ENCODE measurements around the gene XPO1.
"Not testable (repeated sequence)": the region's sequence is repeated elsewhere in the genome, so short reads cannot be mapped to it uniquely, and the experiment has no call there.

Gene XPO1

GRCh38 chr2:61470122-61470951 lies 67.8 kb downstream of the XPO1 start:
- peak; percentile 69 to 80 (median 76) for DNase-seq

GRCh38 chr2:61469424-61470121 lies 68.6 kb downstream of the XPO1 start:
- Histone ChIP-seq H3K27ac (ENCODE audit: insufficient read depth, low read length, poor library complexity, severe bottlenecking) (peak overlapping the region; percentile 99), H3K4me1 (ENCODE audit: control insufficient read depth, insufficient read depth, low read length, poor library complexity, severe bottlenecking) (peaks cover 14% of the 10 kb centered on the region), H3K9me3 (ENCODE audit: control insufficient read depth, low read length) (no peaks in the 10 kb centered on the region), H3K36me3 (ENCODE audit: control insufficient read depth, insufficient read depth, low read length) (peaks cover 3% of the 10 kb centered on the region), H3K4me3 (ENCODE audit: insufficient read depth, low read depth, low read length, poor library complexity, severe bottlenecking) (peak overlapping the region; percentile 78), H3K27me3 (replicated peaks; ENCODE audit: control insufficient read depth, insufficient read depth, low read length, poor library complexity, severe bottlenecking) (no peaks in the 10 kb centered on the region)
- no peak for DNase-seq

More at GRCh38 chr2:61470122-61470951, 67.8 kb downstream of the XPO1 start:
- H3K4me3 ChIP-seq (ENCODE audit: insufficient read depth, low read depth, low read length, poor library complexity, severe bottlenecking): peak overlapping the region; percentile 78
- H3K4me1 ChIP-seq (ENCODE audit: control insufficient read depth, insufficient read depth, low read length, poor library complexity, severe bottlenecking): peaks cover 14% of the 10 kb centered on the region
- no peaks in the 10 kb centered on the region for H3K9me3 ChIP-seq (ENCODE audit: control insufficient read depth, low read length)
- no peaks in the 10 kb centered on the region for H3K27me3 ChIP-seq (replicated peaks; ENCODE audit: control insufficient read depth, insufficient read depth, low read length, poor library complexity, severe bottlenecking)
- H3K36me3 ChIP-seq (ENCODE audit: control insufficient read depth, insufficient read depth, low read length): peaks cover 2% of the 10 kb centered on the region
- peak overlapping the region; percentile 99 for H3K27ac ChIP-seq (ENCODE audit: insufficient read depth, low read length, poor library complexity, severe bottlenecking)

DNA sequence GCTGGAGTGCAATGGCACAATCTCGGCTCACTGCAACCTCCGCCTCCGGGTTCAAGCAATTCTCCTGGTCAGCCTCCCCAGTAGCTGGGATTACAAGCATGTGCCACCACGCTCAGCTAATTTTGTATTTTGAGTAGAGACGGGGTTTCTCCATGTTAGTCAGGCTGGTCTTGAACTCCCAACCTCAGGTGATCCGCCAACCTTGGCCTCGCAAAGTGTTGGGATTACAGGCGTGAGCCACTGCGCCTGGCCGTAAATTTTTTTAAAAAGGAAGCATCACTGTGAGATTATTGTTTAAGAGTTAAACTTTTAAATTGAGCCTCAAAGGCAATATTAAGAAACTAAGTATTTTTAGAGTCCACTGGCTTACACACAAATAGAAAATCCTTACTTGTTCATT lies 69.9 kb downstream of the XPO1 start:
- H3K27ac ChIP-seq (ENCODE audit: insufficient read depth, low read length, poor library complexity, severe bottlenecking); H3K9me3 ChIP-seq (ENCODE audit: control insufficient read depth, low read length); H3K4me3 ChIP-seq (ENCODE audit: insufficient read depth, low read depth, low read length, poor library complexity, severe bottlenecking); DNase-seq; H3K36me3 ChIP-seq (ENCODE audit: control insufficient read depth, insufficient read depth, low read length); H3K27me3 ChIP-seq (replicated peaks; ENCODE audit: control insufficient read depth, insufficient read depth, low read length, poor library complexity, severe bottlenecking): not testable (repeated sequence)
- H3K4me1 ChIP-seq (ENCODE audit: control insufficient read depth, insufficient read depth, low read length, poor library complexity, severe bottlenecking): peaks cover 15% of the 10 kb centered on the region

- Histone ChIP-seq H3K36me3 (ENCODE audit: control insufficient read depth, insufficient read depth, low read length) (peaks cover 3% of the 10 kb centered on the region), H3K27me3 (replicated peaks; ENCODE audit: control insufficient read depth, insufficient read depth, low read length, poor library complexity, severe bottlenecking) (no peaks in the 10 kb centered on the region), H3K4me1 (ENCODE audit: control insufficient read depth, insufficient read depth, low read length, poor library complexity, severe bottlenecking) (peaks cover 11% of the 10 kb centered on the region), H3K27ac (ENCODE audit: insufficient read depth, low read length, poor library complexity, severe bottlenecking) (no peak overlapping the region), H3K4me3 (ENCODE audit: insufficient read depth, low read depth, low read length, poor library complexity, severe bottlenecking) (no peak overlapping the region), H3K9me3 (ENCODE audit: control insufficient read depth, low read length) (no peaks in the 10 kb centered on the region)
- no peak for DNase-seq
Measured at GRCh38 chr2:61465045-61465444, 73.1 kb downstream of the XPO1 start.

GRCh38 chr2:61463769-61464475 lies 74.2 kb downstream of the XPO1 start:
- Histone ChIP-seq H3K27ac (ENCODE audit: insufficient read depth, low read length, poor library complexity, severe bottlenecking) (no peak overlapping the region), H3K9me3 (ENCODE audit: control insufficient read depth, low read length) (no peaks in the 10 kb centered on the region), H3K36me3 (ENCODE audit: control insufficient read depth, insufficient read depth, low read length) (peaks cover 3% of the 10 kb centered on the region), H3K4me1 (ENCODE audit: control insufficient read depth, insufficient read depth, low read length, poor library complexity, severe bottlenecking) (peaks cover 11% of the 10 kb centered on the region), H3K27me3 (replicated peaks; ENCODE audit: control insufficient read depth, insufficient read depth, low read length, poor library complexity, severe bottlenecking) (no peaks in the 10 kb centered on the region), H3K4me3 (ENCODE audit: insufficient read depth, low read depth, low read length, poor library complexity, severe bottlenecking) (no peak overlapping the region)
- no peak for DNase-seq

DNA sequence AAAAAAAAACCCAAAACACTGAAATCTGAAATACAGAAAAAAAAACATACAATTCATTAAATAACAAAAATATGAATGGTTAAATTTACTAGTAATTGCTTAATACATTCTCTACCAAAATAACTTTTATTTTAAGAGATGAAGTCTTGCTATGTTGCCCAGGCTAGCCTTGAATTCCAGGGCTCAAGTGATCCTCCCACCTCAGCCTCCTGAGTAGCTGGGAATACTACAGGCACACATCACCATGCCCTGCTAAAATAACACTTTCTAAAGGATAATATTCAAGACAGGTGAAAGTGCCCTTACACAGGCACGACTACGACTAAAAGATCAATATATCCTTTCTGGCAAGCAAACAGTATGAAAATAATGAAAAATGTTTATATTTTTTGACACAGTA lies 76.8 kb downstream of the XPO1 start:
- H3K36me3 ChIP-seq (ENCODE audit: control insufficient read depth, insufficient read depth, low read length): peaks cover 3% of the 10 kb centered on the region

GRCh38 chr2:61460163-61460562 lies 78.0 kb downstream of the XPO1 start:
- Histone ChIP-seq H3K4me1 (ENCODE audit: control insufficient read depth, insufficient read depth, low read length, poor library complexity, severe bottlenecking) (peaks cover 16% of the 10 kb centered on the region), H3K27me3 (replicated peaks; ENCODE audit: control insufficient read depth, insufficient read depth, low read length, poor library complexity, severe bottlenecking) (no peaks in the 10 kb centered on the region), H3K4me3 (ENCODE audit: insufficient read depth, low read depth, low read length, poor library complexity, severe bottlenecking) (no peak overlapping the region), H3K36me3 (ENCODE audit: control insufficient read depth, insufficient read depth, low read length) (no peaks in the 10 kb centered on the region), H3K9me3 (ENCODE audit: control insufficient read depth, low read length) (no peaks in the 10 kb centered on the region), H3K27ac (ENCODE audit: insufficient read depth, low read length, poor library complexity, severe bottlenecking) (no peak overlapping the region)
- no peak for DNase-seq

More for the DNA sequence above, 76.8 kb downstream of the XPO1 start:
- DNase-seq: no peak
- Histone ChIP-seq H3K4me1 (ENCODE audit: control insufficient read depth, insufficient read depth, low read length, poor library complexity, severe bottlenecking) (peaks cover 16% of the 10 kb centered on the region), H3K4me3 (ENCODE audit: insufficient read depth, low read depth, low read length, poor library complexity, severe bottlenecking) (no peak overlapping the region), H3K9me3 (ENCODE audit: control insufficient read depth, low read length) (no peaks in the 10 kb centered on the region), H3K27ac (ENCODE audit: insufficient read depth, low read length, poor library complexity, severe bottlenecking) (no peak overlapping the region), H3K27me3 (replicated peaks; ENCODE audit: control insufficient read depth, insufficient read depth, low read length, poor library complexity, severe bottlenecking) (no peaks in the 10 kb centered on the region)

DNA sequence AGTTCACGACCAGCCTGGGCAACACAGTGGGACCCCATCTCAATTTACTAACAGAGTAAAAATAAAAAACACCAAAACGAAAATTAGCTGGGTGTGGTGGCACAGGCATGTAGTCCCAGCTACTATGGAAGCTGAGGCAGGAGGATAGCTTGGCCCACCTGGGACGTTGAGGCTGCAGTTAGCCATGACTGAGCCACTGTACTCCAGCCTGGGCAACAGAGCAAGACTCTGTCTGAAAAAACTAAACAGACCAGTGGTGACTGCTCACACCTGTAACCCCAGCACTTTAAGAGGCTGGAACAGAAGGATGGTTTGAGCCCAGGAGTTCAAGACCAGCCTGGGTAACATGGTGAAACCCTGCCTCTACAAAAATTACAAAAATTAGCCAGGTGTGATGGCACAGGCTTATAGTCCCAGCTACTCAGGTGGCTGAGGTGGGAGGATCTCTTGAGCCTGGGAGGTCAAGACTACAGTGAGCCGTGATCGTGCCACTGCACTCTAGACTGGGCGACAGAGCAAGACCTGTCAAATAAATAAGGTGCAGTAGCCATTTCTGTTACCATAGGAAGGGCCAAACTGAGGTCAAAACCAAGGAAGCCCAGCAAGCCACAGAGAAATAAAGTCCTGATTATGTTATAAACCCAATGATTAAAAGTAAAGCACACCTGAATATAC lies 81.3 kb downstream of the XPO1 start:
- peaks cover 16% of the 10 kb centered on the region for H3K4me1 ChIP-seq (ENCODE audit: control insufficient read depth, insufficient read depth, low read length, poor library complexity, severe bottlenecking)
- DNase-seq: no peak
- no peaks in the 10 kb centered on the region for H3K27me3 ChIP-seq (replicated peaks; ENCODE audit: control insufficient read depth, insufficient read depth, low read length, poor library complexity, severe bottlenecking)
- H3K27ac ChIP-seq (ENCODE audit: insufficient read depth, low read length, poor library complexity, severe bottlenecking): no peak overlapping the region
- no peaks in the 10 kb centered on the region for H3K9me3 ChIP-seq (ENCODE audit: control insufficient read depth, low read length)
- no peak overlapping the region for H3K4me3 ChIP-seq (ENCODE audit: insufficient read depth, low read depth, low read length, poor library complexity, severe bottlenecking)
- no peaks in the 10 kb centered on the region for H3K36me3 ChIP-seq (ENCODE audit: control insufficient read depth, insufficient read depth, low read length)

GRCh38 chr2:61456070-61456745 lies 81.9 kb downstream of the XPO1 start:
- H3K4me1 ChIP-seq (ENCODE audit: control insufficient read depth, insufficient read depth, low read length, poor library complexity, severe bottlenecking): peaks cover 16% of the 10 kb centered on the region
- H3K36me3 ChIP-seq (ENCODE audit: control insufficient read depth, insufficient read depth, low read length): no peaks in the 10 kb centered on the region
- H3K27ac ChIP-seq (ENCODE audit: insufficient read depth, low read length, poor library complexity, severe bottlenecking): no peak overlapping the region
- no peak for DNase-seq
- H3K4me3 ChIP-seq (ENCODE audit: insufficient read depth, low read depth, low read length, poor library complexity, severe bottlenecking): no peak overlapping the region
- H3K9me3 ChIP-seq (ENCODE audit: control insufficient read depth, low read length): no peaks in the 10 kb centered on the region
- H3K27me3 ChIP-seq (replicated peaks; ENCODE audit: control insufficient read depth, insufficient read depth, low read length, poor library complexity, severe bottlenecking): no peaks in the 10 kb centered on the region
